ENCODE data around the gene C1orf53.

C1orf53 gene

DNA sequence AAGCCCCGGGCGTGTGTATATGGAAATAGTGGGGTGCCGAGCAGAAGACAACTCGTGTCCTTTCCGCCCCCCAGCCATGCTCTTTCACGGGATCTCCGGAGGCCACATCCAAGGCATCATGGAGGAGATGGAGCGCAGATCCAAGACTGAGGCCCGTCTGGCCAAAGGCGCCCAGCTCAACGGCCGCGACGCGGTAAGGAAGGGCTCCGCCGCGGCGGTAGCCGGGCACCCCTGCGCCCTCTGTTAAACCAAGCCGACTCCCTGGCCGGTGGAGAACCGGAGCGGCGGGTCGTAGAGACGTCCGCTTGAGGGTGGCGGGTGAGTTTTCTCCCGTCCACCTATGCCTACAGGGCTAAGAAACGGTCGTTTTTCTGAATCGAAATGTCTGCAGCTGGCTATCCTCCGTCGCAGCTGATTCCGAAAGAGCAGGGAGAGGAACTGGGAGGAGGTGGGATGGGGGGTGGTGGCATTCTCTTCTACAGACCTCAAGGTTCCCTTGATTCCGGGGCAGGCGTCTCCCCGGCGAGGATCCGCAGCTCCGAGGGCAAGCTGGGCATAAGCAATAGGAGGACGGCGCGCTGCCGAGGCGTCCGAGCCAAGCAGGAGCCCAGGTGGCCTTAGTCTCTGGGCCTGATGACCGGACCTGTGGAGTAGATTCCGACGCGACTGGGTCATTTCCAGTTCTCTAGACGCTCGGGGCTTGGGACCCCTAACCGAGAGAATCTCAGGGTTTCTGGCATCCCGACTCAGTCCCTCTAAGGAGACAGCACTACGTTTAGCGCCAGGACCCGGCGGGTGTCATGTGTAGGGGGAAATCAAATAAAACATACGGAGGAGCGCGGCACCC is 15.6 kb downstream of the C1orf53 start:
- peak overlapping the region; percentile 26 for H3K4me3 ChIP-seq (ENCODE audit: low read depth, low read length)

DNA sequence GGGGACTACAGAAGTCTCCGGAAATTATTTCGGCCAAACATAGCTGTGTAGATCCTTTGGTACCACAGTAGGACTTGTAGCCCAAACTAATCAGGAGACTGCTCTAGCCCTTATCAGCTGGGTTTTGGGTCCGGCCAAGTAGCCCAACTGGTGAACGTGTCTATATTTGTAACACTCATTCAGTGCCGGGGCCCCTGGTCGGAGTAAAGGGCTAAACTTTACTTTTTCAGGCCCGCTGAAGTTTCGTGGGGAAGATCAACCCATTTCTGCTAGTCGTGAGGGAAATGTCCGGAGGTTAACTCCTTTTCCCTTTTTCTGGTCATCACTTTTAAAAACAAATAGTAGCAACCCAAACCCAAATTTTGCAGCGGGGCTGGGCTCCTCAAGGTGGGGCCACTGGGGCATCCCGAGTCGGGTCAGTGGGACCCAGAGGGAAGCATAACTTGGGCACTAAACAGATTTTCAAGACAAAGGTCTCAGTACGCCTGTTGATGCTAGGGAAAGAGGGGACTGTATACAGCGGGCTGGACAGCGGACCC is 16.4 kb downstream of the C1orf53 start:
- no peak for DNase-seq (ENCODE audit: low read depth)
- TF ChIP-seq, protein P1, sequence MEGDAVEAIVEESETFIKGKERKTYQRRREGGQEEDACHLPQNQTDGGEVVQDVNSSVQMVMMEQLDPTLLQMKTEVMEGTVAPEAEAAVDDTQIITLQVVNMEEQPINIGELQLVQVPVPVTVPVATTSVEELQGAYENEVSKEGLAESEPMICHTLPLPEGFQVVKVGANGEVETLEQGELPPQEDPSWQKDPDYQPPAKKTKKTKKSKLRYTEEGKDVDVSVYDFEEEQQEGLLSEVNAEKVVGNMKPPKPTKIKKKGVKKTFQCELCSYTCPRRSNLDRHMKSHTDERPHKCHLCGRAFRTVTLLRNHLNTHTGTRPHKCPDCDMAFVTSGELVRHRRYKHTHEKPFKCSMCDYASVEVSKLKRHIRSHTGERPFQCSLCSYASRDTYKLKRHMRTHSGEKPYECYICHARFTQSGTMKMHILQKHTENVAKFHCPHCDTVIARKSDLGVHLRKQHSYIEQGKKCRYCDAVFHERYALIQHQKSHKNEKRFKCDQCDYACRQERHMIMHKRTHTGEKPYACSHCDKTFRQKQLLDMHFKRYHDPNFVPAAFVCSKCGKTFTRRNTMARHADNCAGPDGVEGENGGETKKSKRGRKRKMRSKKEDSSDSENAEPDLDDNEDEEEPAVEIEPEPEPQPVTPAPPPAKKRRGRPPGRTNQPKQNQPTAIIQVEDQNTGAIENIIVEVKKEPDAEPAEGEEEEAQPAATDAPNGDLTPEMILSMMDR (IDR thresholded peaks at IDR 0.05; ENCODE audit: low read depth, low read length, missing control alignments), result no peak
- no peak overlapping the region for H3K4me3 ChIP-seq (ENCODE audit: low read depth, low read length)

More for the DNA sequence above, 15.6 kb downstream of the C1orf53 start:
- DNase-seq (ENCODE audit: low read depth), result no peak
- TF ChIP-seq, protein P1 (IDR thresholded peaks at IDR 0.05; ENCODE audit: low read depth, low read length, missing control alignments), result no peak

DNA sequence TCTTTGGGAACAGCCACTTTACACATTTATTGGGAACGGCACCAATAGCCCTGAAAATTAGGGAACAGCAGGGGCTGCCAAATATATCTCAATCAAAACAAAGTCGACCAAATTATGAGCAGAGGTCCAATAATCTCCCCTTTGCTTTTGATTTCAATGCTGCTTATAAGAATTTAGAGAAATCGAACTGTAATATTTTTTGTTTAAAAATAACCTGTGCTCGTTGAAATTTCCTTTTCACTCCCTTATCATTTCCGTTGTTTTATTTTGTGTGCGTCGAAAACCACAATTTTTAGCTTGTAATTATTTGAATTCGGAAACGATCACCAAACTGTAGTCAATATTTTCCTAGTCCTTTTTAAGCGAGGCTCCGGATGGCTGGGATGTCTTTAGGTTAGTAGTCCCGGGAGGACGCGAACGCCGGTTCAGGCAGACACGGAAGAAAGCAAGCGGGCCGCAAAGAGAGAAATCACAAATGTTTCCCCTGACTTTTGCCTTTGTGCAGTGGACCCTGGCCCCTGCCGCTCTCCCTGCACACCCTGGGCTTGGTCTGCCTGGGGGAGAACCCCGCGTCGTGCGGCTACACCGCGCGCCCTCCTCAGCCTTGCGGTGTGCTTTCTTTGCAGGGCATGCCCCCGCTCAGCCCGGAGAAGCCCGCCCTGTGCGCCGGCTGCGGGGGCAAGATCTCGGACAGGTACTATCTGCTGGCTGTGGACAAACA is 17.1 kb downstream of the C1orf53 start:
- DNase-seq (ENCODE audit: low read depth), result no peak
- no peak overlapping the region for H3K4me3 ChIP-seq (ENCODE audit: low read depth, low read length)

DNA sequence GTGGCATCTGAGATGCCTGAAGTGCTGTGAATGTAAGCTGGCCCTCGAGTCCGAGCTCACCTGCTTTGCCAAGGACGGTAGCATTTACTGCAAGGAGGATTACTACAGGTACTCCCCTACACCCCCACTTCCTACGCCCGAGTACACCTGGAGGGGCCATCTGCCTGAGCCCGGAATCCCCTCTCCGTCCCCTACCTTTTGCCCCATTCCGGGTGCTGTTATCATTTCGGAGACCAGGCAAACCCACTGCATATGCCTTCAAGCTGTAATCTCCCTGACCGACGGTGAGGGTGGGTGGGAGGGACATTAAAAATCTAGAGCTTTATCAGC is 17.6 kb downstream of the C1orf53 start:
- TF ChIP-seq, protein P1 (IDR thresholded peaks at IDR 0.05; ENCODE audit: low read depth, low read length, missing control alignments), result no peak
- H3K4me3 ChIP-seq (ENCODE audit: low read depth, low read length), result no peak overlapping the region
- DNase-seq (ENCODE audit: low read depth), result no peak

More for the DNA sequence above, 17.1 kb downstream of the C1orf53 start:
- TF ChIP-seq, protein P1 (IDR thresholded peaks at IDR 0.05; ENCODE audit: low read depth, low read length, missing control alignments), result no peak

DNA sequence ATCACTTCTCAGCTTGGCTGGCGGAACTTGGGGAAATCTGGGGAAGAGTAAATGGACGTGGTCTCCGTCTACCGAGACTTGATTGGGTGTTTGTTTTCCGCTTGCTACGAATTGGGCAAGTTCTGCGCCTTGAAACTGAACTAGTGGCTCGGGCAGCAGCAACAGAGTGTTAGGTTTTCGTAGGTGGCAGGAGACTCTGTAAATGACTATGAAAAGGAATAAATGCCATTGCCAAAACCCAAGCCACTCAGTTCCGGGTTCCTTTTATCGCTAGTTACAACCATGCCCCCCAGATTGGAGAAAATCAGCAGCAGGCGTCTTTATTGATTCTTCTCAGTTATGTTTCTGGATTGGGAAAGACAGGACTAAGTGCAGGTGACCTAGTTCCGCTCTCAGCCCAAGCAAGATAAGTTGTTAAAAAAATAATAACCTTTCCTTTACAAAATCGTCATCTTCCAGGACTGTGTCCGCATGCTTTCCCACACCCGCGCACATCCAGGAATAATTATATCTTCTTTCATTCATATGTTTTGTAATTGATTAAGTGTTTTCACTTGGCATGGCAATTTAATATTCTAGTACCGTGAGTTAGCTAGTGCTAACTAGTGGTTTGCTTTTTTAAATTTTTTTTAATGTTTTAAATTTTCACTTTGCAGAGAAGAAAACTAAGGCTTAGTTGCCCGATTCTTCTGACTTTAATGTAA is 18.1 kb downstream of the C1orf53 start:
- H3K4me3 ChIP-seq (ENCODE audit: low read depth, low read length), result no peak overlapping the region
- TF ChIP-seq, protein P1 (IDR thresholded peaks at IDR 0.05; ENCODE audit: low read depth, low read length, missing control alignments), result no peak
- no peak for DNase-seq (ENCODE audit: low read depth)

DNA sequence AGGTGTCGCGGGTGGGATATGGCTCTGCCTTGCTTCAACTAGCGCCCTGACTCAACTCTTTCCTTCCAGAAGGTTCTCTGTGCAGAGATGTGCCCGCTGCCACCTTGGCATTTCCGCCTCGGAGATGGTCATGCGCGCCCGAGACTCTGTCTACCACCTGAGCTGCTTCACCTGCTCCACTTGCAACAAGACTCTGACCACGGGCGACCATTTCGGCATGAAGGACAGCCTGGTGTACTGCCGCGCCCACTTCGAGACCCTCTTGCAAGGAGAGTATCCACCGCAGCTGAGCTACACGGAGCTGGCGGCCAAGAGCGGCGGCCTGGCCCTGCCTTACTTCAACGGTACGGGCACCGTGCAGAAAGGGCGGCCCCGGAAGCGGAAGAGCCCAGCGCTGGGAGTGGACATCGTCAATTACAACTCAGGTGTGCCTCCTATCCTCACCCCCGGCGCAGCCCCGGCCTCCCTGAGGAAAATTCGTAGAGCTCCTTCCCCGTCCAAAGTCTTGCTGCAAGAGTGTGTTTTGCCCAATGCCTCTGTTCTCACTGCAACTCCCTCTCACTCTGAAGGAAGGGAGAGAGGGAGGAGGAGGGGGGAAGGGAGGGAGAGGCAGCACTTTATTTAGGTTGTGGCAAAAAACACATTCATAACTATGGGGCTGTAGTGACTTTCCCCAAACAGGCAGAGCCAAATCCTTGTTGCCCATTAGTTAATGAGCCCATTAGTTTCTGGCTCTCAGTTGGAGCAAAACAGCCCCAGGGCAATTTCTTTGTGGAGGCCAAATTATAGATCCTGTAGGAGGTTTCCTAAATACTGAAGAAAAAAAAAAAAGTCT is 19.0 kb downstream of the C1orf53 start:
- H3K4me3 ChIP-seq (ENCODE audit: low read depth, low read length), result no peak overlapping the region
- TF ChIP-seq, protein P1 (IDR thresholded peaks at IDR 0.05; ENCODE audit: low read depth, low read length, missing control alignments), result no peak
- no peak for DNase-seq (ENCODE audit: low read depth)
